ENCODE data around the gene LINGO4.
A peak's percentile ranks its signal among the peaks of the same experiment; 100 is the strongest.

LINGO4 gene

DNA sequence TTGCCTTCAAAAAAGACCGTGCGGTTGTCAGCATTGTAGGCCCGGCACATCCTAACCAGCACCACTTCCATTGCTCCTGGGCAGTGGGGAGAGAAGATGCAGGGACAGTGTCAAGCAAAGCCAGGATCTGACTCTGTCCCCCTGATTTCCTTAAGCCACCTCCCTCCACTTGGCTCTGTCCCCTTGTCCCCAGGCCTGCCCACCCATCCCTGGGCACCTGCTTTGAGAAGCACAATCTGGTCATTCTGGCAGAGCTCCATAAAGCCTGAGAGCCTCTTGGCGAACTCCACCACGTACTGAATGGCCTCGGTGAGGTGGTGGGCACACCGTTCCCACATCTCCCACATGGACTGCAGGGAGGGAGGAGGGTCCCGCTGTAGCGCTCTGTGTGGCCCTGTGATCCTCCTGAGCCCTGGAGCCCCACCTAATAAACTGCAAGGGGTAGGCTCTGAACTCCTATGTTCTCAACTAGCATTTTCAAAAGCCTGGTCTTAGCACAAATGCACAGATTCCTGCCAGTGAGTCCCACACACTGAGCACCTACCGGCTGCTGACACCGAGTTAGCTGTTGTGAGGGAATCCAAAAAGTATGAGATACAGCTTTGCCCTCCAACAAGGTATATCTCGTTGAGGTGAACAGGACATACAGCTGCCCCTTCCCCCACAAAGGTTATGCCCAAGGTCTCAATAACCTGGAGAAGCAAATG lies 8.2 kb upstream of the LINGO4 start:
- TF ChIP-seq CTCF (IDR thresholded peaks at IDR 0.05): no peak
- Histone ChIP-seq H3K4me1 (no peaks in the 10 kb centered on the region), H3K27me3 (peaks cover 0 to 16% of the 10 kb centered on the region in 2 donors), H3K27ac (no peak overlapping the region), H3K9me3 (no peaks in the 10 kb centered on the region), H3K4me3 (no peak overlapping the region), H3K36me3 (peaks cover 0 to 22% (median 0%) of the 10 kb centered on the region in 3 donors)
- DNase-seq: no peak
- intact Hi-C loops (cut with DNase I; ENCODE audit: low total_unique reads): no loop called here

GRCh38 chr1:151811181-151811580 lies 6.0 kb upstream of the LINGO4 start:
- no peak for DNase-seq

DNA sequence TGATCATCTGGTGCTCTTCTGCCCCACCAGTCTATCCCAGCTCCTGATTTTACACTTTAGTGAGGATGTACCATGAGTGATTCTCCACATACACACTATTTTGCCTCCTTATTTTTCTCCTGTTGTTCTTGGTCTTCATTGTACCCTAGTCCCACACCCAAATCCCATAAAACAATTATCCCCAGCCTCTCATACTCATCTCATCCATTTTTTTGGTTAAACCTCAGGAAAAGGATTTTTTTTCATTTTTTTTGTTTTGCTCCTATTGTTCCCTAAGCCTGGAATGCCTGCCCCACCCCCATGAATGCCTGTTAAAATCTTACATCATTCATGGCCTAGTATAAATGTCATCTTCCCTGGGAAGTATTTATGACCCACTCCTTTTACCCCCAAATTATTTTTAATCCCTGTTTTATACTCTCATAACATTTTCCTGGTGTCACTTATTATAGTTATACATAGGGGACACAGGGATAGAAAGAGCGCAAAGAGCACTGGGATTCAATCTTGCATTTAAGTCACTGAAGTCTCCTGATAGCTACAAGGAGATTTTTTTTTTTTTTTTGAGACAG lies 4.9 kb upstream of the LINGO4 start:
- DNase-seq: no peak
- Histone ChIP-seq H3K27ac (no peak overlapping the region), H3K36me3 (peaks cover 0 to 29% (median 0%) of the 10 kb centered on the region in 3 donors), H3K27me3 (peaks cover 0 to 16% of the 10 kb centered on the region in 2 donors), H3K4me1 (no peaks in the 10 kb centered on the region), H3K4me3 (no peak overlapping the region), H3K9me3 (no peaks in the 10 kb centered on the region)
- TF ChIP-seq CTCF (IDR thresholded peaks at IDR 0.05): no peak
- intact Hi-C loops (cut with DNase I; ENCODE audit: low total_unique reads): no loop called here

More at GRCh38 chr1:151811181-151811580, 6.0 kb upstream of the LINGO4 start:
- Histone ChIP-seq H3K9me3 (no peaks in the 10 kb centered on the region), H3K4me3 (no peak overlapping the region), H3K27ac (no peak overlapping the region), H3K27me3 (peaks cover 0 to 18% of the 10 kb centered on the region in 2 donors), H3K4me1 (no peaks in the 10 kb centered on the region), H3K36me3 (peaks cover 0 to 33% (median 0%) of the 10 kb centered on the region in 3 donors)
- intact Hi-C loops (cut with DNase I; ENCODE audit: low total_unique reads): no loop called here
- no peak for TF ChIP-seq CTCF (IDR thresholded peaks at IDR 0.05)

DNA sequence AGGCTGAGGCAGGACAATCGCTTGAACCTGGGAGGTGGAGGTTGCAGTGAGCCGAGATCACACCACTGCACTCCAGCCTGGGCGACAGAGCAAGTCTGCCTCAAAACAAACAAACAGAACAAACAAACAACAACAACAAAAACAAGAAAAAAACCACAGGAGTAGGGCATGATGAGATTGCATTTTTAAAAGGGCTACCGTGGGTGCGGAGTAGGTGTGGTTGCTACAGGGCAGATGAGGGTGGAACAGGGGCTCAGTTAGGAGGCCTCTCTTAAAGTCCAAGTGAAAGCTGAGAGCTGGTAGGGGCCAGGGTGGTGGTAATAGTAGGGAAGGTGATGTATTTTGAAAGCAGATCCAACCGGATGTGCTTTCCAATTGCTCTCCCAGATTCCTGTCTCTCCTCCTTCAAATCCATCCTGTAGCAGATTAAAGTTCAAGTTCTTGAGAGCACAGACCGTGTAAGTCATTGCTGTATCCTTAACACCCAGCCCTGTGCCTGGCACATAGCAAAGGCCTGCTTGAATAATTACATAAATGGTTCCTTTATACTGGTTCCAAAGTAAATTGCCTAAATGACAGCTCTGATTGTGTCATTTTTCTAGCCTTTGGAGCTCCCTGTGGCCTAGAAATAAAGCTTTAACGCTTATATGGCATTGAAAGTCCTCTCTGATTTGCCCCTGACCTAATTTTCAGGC lies 4.2 kb upstream of the LINGO4 start:
- Histone ChIP-seq H3K9me3 (no peaks in the 10 kb centered on the region), H3K4me3 (no peak overlapping the region), H3K36me3 (peaks cover 0 to 23% (median 0%) of the 10 kb centered on the region in 3 donors), H3K4me1 (no peaks in the 10 kb centered on the region), H3K27ac (no peak overlapping the region), H3K27me3 (peaks cover 0 to 18% of the 10 kb centered on the region in 2 donors)
- peak in 1 of 2 donors; percentile 25 for DNase-seq
- intact Hi-C loops (cut with DNase I; ENCODE audit: low total_unique reads): no loop called here
- no peak for TF ChIP-seq CTCF (IDR thresholded peaks at IDR 0.05)

DNA sequence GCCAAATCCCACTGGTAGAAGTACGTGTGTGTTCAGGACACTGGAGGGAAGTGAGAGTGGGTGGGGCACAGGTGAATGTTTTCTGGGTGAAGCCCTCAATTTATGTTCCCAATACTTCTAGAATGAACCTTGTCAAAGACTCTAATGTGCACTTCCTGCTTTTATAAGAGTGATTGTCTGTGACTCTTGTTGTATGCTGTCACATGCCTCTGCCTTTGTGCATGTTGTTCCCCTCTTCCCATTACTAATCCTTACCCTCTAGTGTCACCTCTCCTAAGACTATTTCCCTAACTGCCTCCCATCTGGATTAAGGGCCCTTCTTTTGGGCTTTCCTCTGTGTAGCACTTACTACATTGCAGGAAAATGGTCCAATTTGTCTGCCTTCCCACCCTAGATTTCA lies 2.5 kb upstream of the LINGO4 start:
- Histone ChIP-seq H3K9me3 (no peaks in the 10 kb centered on the region), H3K27ac (no peak overlapping the region), H3K36me3 (peaks cover 0 to 11% (median 0%) of the 10 kb centered on the region in 3 donors), H3K4me3 (no peak overlapping the region), H3K27me3 (peaks cover 0 to 28% of the 10 kb centered on the region in 2 donors), H3K4me1 (no peaks in the 10 kb centered on the region)
- intact Hi-C loops (cut with DNase I; ENCODE audit: low total_unique reads): no loop called here
- TF ChIP-seq CTCF (IDR thresholded peaks at IDR 0.05): no peak
- DNase-seq: no peak

All from tibial artery (tissue), 4 donors.